ENCODE measurements around the gene BCKDHA.
"Not testable (repeated sequence)": the region's sequence is repeated elsewhere in the genome, so short reads cannot be mapped to it uniquely, and the experiment has no call there.

The BCKDHA gene

DNA sequence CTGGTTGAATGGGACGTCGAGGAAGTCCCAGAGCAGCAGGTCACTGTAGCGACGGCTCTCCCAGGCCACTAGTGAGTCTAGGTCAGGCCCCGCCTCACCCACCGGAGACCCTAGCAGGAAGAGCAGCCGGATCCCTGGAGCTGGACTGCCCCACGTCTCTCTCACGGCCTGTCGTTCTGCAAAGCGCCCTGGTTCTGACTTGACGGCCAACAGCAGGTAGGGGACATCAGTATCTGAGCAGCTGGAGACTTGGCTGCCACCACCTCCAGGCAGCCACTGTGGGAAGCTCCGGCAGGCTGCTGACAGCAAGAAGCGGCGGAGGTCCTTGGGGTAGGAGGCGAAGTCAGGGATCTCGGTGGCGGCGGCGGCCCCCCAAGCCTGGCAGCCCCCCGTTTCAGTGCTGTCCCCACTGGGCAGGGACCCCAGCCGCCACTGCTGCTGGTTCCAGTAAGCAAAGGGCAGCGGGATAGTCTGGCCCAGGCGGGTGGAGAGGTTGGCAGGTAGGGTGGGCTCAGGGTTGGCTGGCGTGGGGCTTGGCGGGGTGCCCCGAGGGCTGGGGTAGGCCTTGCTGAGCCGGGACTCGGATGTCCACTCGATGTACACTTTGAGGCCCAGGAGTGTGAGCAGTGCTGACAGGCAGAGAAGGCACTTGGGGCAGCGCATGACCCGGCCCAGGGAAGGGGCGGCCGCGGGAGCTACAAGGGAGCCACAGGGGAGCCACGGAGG is 28.7 kb downstream of the BCKDHA start:
- no peak for DNase-seq (ENCODE audit: low read depth)

DNA sequence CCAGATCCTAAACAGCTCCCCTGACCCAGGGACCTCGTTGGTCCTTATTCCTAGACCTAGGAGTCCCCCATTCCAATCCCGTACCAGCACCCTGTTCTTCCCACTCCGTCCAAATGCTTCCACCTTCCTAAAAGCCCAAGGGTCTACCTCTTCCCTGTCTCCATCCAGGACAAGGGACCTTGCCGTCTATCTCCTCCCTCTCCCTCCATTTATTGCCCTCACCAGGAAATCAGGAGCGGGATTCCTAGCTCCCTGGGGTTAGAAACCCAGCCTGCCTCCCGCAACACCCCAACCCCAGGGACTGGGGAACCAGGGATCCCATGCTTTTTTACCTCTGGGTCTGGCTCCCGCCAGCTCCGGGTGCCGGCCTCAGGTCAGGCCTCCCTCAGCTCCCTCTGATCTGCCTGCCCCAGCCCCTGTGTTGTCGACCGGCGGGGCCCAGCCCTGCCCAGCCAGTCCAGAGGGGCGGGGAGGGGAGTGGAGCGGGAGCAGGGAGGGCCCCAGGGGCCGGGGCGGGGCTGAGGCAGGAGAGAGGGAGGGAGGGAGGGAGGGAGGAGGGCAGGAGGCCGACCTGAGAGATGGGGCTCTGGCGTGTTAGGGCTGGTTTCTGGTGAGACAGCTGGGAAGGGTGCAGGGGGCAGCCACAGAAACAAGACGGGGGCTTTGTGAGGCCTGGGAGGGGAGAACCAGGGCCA is 29.5 kb downstream of the BCKDHA start, which contains the start of gene B3GNT8:
B3GNT8 (minus strand) TSS at position 423 of the 695 bp plus-strand sequence. CDS start 596 bp downstream, outside the sequence.
- DNase-seq (ENCODE audit: low read depth), result peak; percentile 30

DNA sequence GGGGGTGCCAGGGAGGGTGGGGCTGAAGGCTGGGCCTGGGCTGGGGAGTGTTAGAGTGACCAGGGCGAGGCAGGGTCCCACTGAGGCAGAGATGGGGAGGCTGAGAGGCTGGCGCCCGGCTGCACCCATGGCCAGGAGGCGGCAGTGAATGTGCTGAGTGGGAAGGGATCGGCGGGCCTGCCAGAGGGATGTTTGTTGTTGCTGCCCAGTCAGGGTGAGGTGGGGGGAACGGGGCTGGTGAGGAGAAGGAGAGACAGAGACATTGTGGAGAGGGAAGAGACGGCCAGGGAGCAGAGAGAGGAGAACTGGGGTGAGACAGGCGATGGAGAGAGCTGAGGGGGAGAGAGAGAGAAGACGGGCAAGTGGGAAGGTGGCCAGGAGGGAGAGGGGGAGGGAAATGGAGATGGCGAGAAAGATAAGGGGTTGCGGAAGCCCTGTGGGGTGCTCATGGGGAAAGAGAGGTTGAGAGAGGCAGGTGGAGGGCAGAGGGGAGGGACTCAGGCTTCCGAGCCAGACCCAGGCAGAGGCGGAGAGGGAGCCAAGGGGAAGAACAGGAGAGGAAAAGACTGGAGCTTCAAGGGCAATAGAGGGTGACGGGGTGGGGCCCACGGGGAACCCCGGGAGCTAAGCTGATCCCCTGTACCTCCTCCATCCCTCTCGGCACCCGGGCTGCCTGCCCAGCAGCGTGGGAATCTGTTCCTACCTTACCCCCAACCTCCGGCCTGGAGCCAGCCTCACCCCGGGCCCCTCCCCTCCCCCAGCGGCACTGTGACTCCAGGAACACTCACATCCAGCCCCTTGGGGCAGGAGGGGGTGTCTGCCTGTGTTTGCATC is 30.2 kb downstream of the BCKDHA start:
- no peak for DNase-seq (ENCODE audit: low read depth)

DNA sequence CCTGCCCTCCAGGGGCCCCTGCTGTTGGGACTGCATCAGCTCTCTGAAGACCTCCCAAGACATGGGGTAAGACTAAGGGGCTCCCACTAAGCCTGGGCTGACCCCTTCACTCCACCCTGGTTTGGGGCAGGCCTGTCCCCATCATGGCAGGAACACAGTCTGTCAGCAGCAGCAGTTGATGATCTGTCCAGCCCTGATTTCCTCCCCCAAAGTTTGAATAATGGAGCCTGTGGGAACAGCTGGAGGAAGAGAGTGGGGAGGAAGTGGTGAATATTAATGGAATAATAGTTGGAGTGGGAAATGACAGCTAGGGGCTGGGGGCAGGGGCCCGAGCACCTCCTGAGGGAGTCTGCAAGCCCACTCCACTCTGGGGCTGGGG is 30.9 kb downstream of the BCKDHA start:
- no peak for DNase-seq (ENCODE audit: low read depth)

DNA sequence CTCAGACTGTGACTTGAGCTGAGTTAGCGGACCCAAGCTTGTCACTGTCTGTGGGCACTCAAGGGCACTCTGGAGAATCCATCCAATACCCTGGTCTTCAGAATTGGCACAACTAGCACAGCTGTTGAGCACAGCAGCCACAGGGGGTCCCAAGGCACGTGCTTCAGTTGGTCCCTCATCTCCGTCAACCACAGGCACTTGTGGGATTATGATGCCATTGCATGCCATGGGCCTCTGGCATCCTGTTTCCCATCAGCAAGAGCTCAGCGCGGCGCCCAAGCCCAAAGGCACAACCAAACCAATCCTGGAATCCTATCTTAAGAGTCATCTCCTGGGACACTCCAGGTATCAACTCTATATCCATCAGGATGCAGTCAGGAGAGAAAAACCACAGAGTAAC is 33.3 kb downstream of the BCKDHA start:
- no peak for DNase-seq (ENCODE audit: low read depth)

DNA sequence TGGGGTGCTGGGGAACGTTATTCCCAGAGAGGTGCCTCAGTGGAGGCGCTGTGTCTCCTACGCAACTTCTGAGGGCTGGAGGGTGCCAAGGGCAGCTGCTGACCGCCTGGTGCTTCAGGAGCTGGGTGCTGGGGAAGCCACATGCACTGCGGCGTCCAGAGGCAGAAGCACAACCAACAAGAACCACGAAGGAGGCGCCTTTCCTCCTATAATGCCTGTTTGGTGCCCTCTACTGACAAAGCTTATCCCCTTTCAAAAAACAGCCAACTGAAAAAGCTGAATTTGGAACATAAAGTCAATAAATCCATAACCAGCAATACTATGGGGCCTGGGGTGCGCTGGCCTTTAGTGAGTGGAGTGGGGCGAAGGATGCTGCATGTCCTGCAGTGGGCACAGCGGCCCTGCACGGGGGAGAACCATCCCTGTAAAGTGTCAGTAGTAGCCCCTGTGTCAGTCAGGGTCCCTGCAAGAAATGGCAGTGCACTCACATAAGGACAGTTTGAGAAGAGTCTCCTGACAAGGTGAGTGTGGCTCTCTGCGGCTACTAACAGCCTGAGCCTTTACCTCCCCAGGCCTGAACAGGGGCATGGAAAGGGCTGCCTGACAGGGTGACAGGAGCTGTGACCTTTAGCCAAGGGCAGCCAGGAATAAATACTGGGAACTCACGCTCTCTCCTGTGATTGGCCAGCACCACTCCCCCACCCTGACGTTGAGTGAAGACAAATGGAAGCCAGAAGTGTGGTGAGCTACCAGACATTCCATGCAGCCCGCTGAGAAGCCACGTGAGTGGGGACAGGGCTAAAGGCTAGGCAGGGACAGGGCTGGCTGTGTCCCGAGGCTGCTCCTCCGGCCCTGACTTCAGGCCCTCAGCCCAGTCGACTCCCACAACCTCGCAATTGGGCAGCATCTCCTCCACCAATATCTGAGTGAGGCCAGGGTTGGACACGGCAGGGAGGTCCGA is 34.1 kb downstream of the BCKDHA start:
- no peak for DNase-seq (ENCODE audit: low read depth)

DNA sequence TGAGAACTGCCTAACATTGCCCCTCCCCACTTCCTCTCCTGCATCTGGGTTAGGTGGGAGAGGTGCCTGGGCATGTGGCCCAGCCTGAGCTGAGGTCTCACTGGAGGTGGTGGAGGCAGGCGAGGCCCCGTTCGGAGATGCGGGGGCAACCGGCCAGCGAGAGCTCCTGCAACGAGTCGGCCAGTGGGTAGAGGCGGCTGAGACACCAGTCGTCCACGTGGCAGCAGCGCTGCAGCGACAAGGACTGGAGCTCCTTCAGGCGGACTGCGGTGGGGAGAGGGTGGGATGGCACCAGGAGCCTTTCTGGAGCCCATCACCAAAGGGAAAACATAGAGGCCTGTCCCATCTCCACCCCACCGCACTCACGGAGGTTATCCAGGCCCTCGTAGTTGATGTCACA is 35.6 kb downstream of the BCKDHA start:
- DNase-seq (ENCODE audit: low read depth), result no peak

DNA sequence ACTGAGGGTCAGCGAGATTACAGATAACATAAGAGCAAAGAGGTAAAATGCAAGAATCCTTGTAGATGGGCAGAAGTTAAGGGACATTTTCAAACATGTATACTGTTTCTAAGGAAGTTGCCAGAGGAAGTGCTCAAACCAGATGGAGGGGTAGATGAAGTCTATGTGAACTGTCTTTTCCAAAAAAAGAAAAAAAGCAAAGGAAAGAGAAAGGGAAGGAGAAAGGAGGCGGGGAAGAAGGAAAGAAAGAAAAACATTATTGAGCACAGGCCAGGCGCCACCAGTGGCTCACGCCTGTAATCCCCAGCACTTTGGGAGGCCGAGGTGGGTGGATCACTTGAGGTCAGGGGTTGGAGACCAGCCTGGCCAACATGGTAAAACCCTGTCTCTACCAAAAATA is 36.8 kb downstream of the BCKDHA start:
- no peak for DNase-seq (ENCODE audit: low read depth)

DNA sequence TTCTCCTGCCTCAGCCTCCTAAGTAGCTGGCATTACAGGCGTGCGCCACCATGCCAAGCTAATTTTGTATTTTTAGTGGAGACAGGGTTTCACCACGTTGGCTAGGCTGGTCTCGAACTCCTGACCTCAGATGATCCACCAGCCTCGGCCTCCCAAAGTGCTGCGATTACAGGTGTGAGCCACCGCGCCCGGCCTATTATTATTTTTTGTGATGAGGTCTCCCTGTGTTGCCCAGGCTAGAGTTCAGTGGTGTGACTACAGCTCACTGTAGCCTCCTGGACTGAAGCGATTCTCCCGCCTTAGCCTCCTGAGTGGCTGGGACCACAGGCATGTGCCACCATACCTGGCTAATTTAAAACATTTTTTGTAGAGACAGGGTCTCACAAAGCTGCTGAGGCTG is 37.8 kb downstream of the BCKDHA start:
- not testable (repeated sequence) for DNase-seq (ENCODE audit: low read depth)

DNA sequence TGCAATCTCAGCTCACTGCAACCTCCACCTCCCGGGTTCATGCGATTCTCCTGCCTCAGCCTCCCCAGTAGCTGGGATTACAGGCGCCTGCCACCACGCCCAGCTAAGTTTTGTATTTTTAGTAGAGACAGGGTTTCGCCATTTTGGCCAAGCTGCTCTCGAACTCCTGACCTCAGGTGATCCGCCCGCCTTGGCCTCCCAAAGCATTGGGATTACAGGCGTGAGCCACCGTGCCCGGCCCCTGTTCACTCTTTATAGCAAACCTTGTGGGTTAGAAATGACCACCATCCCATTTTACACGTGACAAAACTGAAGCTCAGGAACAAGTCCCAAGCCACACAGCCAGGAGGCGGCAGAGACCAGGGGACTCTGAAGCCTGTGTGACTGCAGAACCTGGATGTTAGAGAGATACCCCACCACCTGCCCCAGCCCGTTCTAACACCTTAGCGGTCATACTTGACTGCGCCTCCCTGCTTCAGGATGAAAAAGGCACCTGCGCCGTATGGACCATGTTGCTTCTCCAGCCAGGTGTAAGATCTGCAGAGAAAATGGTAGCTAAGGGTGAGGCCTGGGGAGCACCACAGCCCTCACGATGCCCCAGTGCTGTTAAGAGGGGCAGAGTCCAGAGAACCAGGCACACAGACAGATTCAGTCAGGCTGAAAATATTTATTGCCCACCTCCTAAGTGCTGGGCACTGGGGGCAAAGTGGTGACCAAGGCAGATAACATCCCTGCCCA is 38.5 kb downstream of the BCKDHA start:
- no peak for DNase-seq (ENCODE audit: low read depth)

DNA sequence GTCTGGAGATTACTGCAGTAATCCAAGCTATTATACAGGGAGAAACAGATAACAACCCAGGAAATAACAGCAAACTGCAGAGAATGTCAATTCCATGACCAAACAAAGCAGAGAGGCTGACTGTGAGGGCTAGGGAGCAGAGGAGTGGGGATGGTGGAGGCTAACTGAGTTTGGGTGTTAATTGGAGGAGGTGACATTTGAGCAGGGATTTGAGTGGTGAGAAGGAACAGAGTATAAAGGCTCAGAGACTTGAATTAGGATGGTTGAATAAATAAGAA is 39.0 kb downstream of the BCKDHA start:
- DNase-seq (ENCODE audit: low read depth), result no peak

DNA sequence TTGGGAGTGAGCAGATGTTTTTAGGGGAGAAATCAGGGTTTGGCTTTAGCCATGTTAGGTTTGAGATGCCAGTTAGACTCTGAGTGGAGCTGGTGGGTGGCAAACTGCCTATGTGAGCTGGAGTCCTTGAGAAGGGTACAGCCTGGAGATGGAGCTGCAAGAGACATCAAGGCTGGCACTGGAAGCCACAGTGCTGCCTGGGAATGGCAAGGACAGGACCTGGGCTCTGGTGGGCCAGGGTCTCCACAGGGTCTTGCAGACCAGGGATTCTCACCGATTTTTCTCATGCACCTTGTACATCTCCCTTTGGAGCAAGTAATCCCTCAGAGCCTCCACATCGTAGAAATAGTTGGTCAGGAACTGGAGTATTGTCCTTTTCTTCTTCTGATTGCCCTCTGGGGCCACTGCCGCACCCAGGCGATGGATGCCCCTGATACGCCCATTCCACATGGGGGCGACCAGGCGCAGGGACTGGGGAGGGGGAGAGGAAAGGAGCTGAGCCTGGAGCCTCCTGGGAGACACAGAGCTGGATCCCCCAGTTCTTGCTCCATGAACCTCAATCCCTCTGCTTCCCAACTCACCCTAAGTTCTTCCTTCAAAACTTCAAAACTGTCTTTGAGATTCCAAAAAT is 40.4 kb downstream of the BCKDHA start:
- DNase-seq (ENCODE audit: low read depth), result no peak

DNA sequence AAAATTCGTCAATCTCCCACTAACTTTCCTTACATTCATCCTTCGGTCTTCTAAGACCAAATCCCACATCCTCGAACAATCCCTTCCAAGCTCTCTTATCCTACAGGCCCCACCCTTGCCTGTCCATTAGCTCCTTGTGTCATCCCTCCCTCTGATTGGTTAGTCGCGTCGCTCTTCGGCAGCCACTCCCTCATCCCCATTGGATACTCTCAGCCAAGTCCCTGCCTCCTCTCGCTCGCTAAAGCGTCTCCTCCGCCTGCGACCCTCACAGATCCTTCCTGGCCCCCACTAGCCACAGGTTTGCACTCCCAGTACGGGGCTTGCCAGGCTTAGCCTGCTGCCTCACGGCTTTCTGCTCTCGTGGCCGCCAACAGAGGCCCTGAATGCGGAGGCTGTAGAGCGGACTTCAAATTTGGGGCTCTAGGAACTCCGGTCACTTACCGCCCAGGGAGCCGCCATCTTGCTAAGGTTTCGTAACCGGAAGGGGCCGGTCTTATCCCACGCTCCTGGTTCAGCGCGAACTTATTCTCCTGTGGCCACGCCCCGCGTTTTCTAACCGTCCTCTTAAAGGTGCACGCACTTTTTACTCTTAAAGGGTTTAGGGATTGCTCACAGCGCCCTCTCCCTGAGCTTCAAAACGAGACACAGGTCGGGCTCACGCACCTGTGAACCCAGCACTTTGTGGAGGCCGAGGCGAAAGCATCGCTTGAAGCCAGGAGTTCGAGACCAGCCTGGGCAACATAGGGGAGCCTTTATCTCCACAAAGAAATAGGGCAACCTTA is 42.0 kb downstream of the BCKDHA start, which contains the start of gene DMAC2:
DMAC2 (minus strand) TSS at position 472 of the 782 bp plus-strand sequence; CDS start at position 459, 13 bp downstream.
- peak; percentile 94 for DNase-seq (ENCODE audit: low read depth)

DNA sequence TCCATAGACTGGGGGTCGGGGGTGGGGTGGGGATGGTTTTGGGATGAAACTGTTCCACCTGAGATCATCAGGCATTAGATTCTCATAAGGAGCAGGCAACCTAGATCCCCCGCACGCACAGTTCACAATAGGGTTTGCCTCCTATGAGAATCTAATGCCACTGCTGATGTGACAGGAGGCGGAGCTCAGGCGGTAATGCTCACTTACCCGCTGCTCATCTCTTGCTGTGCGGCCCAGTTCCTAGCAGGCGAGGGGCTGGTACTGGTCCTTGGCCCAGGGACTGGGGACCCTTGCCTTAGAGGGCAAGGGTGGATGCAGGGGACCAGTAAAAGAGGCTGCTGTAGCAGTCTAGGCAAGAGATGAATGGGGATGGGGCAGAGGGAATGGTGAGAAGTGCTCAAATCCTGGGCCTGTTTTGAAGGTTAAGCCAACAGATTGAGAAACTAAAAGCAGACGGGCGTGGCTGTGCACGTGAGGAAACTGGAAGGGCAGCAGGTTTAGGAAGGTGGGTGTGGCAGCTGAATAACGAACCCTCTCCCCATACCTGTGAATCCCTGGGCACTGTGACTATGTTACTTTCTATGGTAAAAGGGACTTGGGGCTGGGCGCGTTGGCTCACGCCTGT is 43.8 kb downstream of the BCKDHA start:
- DNase-seq (ENCODE audit: low read depth), result no peak

DNA sequence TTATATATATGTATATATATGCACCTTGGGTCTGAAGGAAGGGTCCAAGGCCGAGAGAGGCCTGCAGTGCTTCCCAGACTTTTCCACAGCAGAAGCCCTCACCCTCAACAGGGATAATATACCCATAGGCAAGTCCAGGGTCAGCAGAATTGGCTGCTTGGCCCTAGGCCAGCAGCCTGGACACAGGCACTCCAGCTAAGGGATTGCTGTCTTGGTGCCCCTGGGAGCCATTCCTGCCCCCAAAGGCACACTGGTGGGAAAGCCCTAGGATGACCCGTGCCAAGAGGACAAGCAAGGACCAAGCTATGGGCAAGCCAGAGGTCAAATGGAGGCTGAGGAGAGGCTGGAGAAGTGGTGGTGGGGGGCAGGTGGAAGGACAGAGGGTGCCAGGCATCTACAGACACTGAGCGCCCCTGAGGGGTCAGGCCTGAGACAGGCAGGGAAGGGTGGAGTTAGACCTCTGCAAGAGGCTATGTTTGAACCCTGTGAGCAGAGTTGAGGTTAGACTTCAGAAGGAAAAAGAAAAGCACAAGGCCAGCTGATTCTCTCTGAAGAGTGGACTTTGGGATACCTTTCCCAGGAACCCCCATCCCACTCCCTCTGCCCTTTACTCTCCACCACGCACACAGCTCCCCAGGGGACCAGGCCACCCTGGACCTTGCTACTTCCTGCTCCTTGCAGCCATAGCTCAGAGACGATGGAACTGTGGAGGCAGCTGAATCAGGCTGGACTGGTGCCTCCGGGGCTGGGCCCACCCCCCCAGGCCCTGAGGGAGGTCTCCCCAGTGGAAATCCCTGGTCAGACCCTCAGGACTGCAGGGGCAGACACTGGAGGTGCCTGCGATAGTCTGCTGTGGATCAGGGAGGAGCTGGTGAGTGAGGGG is 45.1 kb downstream of the BCKDHA start, which contains the start of gene ERICH4:
ERICH4 (plus strand) TSS at position 684 of the 883 bp plus-strand sequence; CDS start at position 698, 14 bp downstream.
- DNase-seq (ENCODE audit: low read depth), result no peak

DNA sequence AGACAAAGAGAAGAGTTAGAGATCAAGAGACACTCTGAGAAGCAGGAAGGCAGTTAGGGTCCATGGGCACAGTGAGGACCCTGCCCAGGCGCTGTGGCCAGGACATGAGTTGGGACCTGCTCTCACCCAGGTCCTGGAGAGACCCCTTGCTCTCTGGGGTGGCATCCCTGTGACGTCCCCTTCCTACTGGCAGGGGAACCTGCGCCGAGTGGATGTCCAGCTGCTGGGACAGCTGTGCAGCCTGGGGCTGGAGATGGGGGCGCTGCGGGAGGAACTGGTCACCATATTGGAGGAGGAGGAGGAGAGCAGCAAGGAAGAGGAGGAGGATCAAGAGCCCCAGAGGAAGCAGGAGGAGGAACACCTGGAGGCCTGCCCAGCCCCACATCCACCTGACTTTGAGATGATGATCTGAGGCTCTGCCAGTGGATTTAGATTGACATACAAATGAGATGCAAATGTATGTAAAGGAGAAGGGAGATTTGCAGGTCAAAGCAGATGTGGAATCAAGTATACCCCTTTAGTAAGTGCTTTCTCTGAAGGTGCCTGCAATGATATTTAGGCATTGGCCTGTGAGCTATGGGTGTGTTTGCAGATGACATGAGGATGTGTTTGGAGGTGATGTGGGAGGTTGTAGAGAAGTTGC is 46.3 kb downstream of the BCKDHA start:
- no peak for DNase-seq (ENCODE audit: low read depth)

DNA sequence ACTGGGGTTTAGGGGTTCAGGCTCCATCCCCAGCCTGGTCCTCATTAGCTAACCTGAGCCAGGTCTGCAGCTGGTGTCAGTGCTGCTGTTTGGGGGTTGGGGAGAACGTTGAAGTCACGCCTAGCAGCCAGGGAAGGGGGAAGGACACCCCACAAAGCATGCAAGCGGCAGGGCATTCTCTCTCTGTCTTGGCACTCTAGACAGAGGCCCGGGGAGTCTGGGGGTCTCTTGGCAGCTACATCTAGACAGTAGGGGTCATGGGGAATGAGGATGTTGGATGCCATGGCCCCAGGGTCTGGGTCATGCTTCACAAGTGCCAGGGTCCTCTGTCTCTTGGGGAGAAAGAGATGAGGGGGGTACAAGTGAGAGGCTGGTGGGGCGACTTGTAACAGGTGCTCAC is 48.0 kb downstream of the BCKDHA start:
- DNase-seq (ENCODE audit: low read depth), result no peak
